CD14-positive monocyte (primary cell): ENCODE data around the gene ZNF780B. TPM values are rescaled to one million over a fixed set of nuclear protein-coding genes. Genes with fewer than 3 reads are reported as not detected.

Source experiments
- DNase-seq, 3 donors: peaks; one replicate each; pipeline ENCODE4 v3.0.0-alpha.2; 2011 to 2022
- H2AFZ ChIP-seq: 2 replicates; pipeline ENCODE4 v1.6.0; 2012; ENCODE audit warnings: mild to moderate bottlenecking, low read depth, low read length, inconsistent platforms; ENCODE audit not compliant: insufficient read depth, poor library complexity, severe bottlenecking
- H3K27ac ChIP-seq, 2 donors: 1 replicate in 1 of 2; 2 replicates in 1 of 2; pipeline ENCODE4 v1.5.1; 2012 to 2013; ENCODE audit warnings: low read length in 2 of 2, control low read depth in 1 of 2, inconsistent platforms in 1 of 2, low read depth in 1 of 2, mild to moderate bottlenecking in 1 of 2
- H3K27me3 ChIP-seq, 2 donors: one replicate each; pipeline versions ENCODE4 v1.6.0 to v1.6.1; 2011 to 2013; ENCODE audit warnings: low read length in 2 of 2; ENCODE audit not compliant: control insufficient read depth in 2 of 2, insufficient read depth in 2 of 2
- H3K36me3 ChIP-seq, 2 donors: replicated peaks in 1 of 2; 1 replicate in 1 of 2; 2 replicates in 1 of 2; pipeline versions ENCODE4 v1.5.1 to v1.6.1; 2012 to 2013; ENCODE audit warnings: low read length in 2 of 2, control low read depth in 1 of 2, inconsistent platforms in 1 of 2, mild to moderate bottlenecking in 1 of 2; ENCODE audit not compliant: insufficient read depth in 2 of 2, control insufficient read depth in 1 of 2
- H3K4me1 ChIP-seq, 2 donors: 1 replicate in 1 of 2; 2 replicates in 1 of 2; pipeline versions ENCODE4 v1.5.1 to v1.6.1; 2012 to 2013; ENCODE audit warnings: low read length in 2 of 2, control low read depth in 1 of 2, inconsistent platforms in 1 of 2, mild to moderate bottlenecking in 1 of 2, moderate library complexity in 1 of 2; ENCODE audit not compliant: insufficient read depth in 2 of 2, control insufficient read depth in 1 of 2
- H3K4me2 ChIP-seq: replicated peaks from 2 replicates; pipeline ENCODE3; 2012; ENCODE audit warnings: low read length, moderate library complexity, mild to moderate bottlenecking; ENCODE audit not compliant: poor library complexity, severe bottlenecking; ENCODE audit errors: extremely low read depth
- H3K4me3 ChIP-seq, 3 experiments: fragments of 200-600 bp in 1 of 3; sonication (generic) in 1 of 3; replicated peaks in 1 of 3; 1 replicate in 2 of 3; 2 replicates in 1 of 3; pipeline ENCODE4 v1.5.1; 2011 to 2013; ENCODE audit warnings: low read length in 3 of 3, mild to moderate bottlenecking in 3 of 3, control low read depth in 2 of 3, low read depth in 2 of 3, inconsistent platforms in 1 of 3, moderate library complexity in 1 of 3
- H3K79me2 ChIP-seq: 2 replicates; pipeline ENCODE4 v1.6.0; 2012; ENCODE audit warnings: mild to moderate bottlenecking, control low read depth, inconsistent platforms, low read length, moderate library complexity; ENCODE audit not compliant: insufficient read depth
- H3K9ac ChIP-seq: 2 replicates; pipeline ENCODE4 v1.6.0; 2017; ENCODE audit warnings: low read length, mild to moderate bottlenecking; ENCODE audit not compliant: insufficient read depth, poor library complexity, severe bottlenecking
- H3K9me3 ChIP-seq, 2 donors: replicated peaks in 1 of 2; 1 replicate in 1 of 2; 2 replicates in 1 of 2; pipeline versions ENCODE4 v1.5.1 to v1.6.1; 2012 to 2013; ENCODE audit warnings: low read length in 2 of 2, control low read depth in 1 of 2; ENCODE audit not compliant: control insufficient read depth in 1 of 2, insufficient read depth in 1 of 2
- H4K20me1 ChIP-seq: 2 replicates; pipeline ENCODE4 v1.6.0; 2012; ENCODE audit warnings: mild to moderate bottlenecking, low read length, control low read depth, moderate library complexity; ENCODE audit not compliant: insufficient read depth
- H3K27ac Mint-ChIP-seq, 7 donors: one replicate each; pipeline ENCODE4 v1.8.0; 2020; ENCODE audit warnings: mild to moderate bottlenecking in 7 of 7, mixed read lengths in 7 of 7, moderate library complexity in 6 of 7, inconsistent platforms in 2 of 7
- H3K27me3 Mint-ChIP-seq, 3 donors: one replicate each; pipeline ENCODE4 v1.8.0; 2021 to 2022; ENCODE audit warnings: low read depth in 3 of 3, mild to moderate bottlenecking in 3 of 3, mixed read lengths in 3 of 3, moderate library complexity in 3 of 3, inconsistent platforms in 1 of 3
- H3K36me3 Mint-ChIP-seq, 2 donors: one replicate each; pipeline ENCODE4 v1.8.0; 2020; ENCODE audit warnings: mixed read lengths in 2 of 2, inconsistent platforms in 1 of 2, mild to moderate bottlenecking in 1 of 2
- H3K4me1 Mint-ChIP-seq: one replicate; pipeline ENCODE4 v1.8.0; 2020; ENCODE audit warnings: mild to moderate bottlenecking, mixed read lengths
- H3K4me3 Mint-ChIP-seq, 2 donors: one replicate each; pipeline ENCODE4 v1.8.0; 2020; ENCODE audit warnings: mild to moderate bottlenecking in 2 of 2, mixed read lengths in 2 of 2, moderate library complexity in 1 of 2
- H3K9me3 Mint-ChIP-seq, 7 donors: one replicate each; pipeline ENCODE4 v1.8.0; 2020 to 2022; ENCODE audit warnings: mixed read lengths in 7 of 7, mild to moderate bottlenecking in 6 of 7, moderate library complexity in 6 of 7, inconsistent platforms in 2 of 7
- WGBS: methylation state at CpG from one replicate; pipeline ENCODE4 v1.1.5; 2013; ENCODE audit warnings: missing lambda C conversion rate; ENCODE audit not compliant: insufficient coverage; 5-methylcytosine and 5-hydroxymethylcytosine counted together
- intact Hi-C, 2 donors: fragments of 100-400 bp; cut with micrococcal nuclease; formaldehyde crosslinking; loops; one replicate each; pipeline versions ENCODE4 v1.15.0 to v1.15.1; 2023
- polyA plus RNA-seq, 3 donors: library from polyadenylated mRNA; depleted of rRNA in 1 of 3; unstranded in 2 of 3; stranded (reverse) in 1 of 3; fragments of 300-500 nt in 2 of 3; fragments of >200 nt in 1 of 3; fragmentation: Illumina TruSeq in 2 of 3; gene quantifications; 1 replicate in 2 of 3; 2 replicates in 1 of 3; pipeline ENCODE4 v1.2.3, GENCODE V29; 2012 to 2021
- TF ChIP-seq, protein P1 (sequence below): fragments of 200-600 bp; IDR thresholded peaks from one replicate; pipeline ENCODE4 v1.8.0; 2022; ENCODE audit warnings: antibody characterized with exemption, mild to moderate bottlenecking

ZNF780B gene
- polyA plus RNA-seq, 3 donors, result 2.0 to 3.3 (median 3.1) TPM

DNA sequence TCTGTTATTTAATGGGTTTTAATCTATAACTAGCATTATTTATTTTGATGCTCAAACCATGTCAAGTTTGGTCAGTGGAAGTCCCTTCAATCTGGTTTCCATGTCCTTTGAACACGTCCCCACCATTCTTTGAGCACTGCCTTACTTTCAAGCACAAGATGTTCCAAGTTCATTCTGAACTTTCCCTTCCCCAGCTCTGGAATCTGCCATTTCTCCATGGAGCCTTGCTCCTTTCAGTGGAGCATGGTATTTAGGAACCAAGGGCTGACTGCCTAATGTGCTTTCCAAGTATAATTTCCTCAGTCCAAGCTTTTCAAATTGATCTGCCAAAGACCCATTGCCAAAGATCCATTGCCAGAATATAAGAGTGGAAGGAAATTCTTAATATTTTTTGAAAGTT lies 60.2 kb downstream of the ZNF780B start:
- Mint-ChIP-seq H3K4me1 (peaks cover 22% of the 10 kb centered on the region), H3K4me3 (no peak overlapping the region), H3K27ac (peak overlapping the region in 1 of 7 donors; percentile 77), H3K36me3 (peaks cover 2 to 4% of the 10 kb centered on the region in 2 donors), H3K27me3 (peaks cover 0 to 3% (median 2%) of the 10 kb centered on the region in 3 donors), H3K9me3 (peaks cover 2 to 13% (median 7%) of the 10 kb centered on the region in 7 donors)
- 100% methylated on average over 1 of the region's 1 CpG for WGBS
- no peak for DNase-seq
- TF ChIP-seq, protein P1, sequence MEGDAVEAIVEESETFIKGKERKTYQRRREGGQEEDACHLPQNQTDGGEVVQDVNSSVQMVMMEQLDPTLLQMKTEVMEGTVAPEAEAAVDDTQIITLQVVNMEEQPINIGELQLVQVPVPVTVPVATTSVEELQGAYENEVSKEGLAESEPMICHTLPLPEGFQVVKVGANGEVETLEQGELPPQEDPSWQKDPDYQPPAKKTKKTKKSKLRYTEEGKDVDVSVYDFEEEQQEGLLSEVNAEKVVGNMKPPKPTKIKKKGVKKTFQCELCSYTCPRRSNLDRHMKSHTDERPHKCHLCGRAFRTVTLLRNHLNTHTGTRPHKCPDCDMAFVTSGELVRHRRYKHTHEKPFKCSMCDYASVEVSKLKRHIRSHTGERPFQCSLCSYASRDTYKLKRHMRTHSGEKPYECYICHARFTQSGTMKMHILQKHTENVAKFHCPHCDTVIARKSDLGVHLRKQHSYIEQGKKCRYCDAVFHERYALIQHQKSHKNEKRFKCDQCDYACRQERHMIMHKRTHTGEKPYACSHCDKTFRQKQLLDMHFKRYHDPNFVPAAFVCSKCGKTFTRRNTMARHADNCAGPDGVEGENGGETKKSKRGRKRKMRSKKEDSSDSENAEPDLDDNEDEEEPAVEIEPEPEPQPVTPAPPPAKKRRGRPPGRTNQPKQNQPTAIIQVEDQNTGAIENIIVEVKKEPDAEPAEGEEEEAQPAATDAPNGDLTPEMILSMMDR, result no peak
- intact Hi-C loops, result no loop called here
- peaks cover 6 to 8% of the 10 kb centered on the region in 2 donors for H3K9me3 ChIP-seq
- H3K27ac ChIP-seq, result no peak overlapping the region
- peak overlapping the region; percentile 76 for H3K4me2 ChIP-seq
- H3K9ac ChIP-seq, result no peak overlapping the region
- H4K20me1 ChIP-seq, result no peaks in the 10 kb centered on the region
- peaks cover 13 to 20% of the 10 kb centered on the region in 2 donors for H3K4me1 ChIP-seq
- H3K36me3 ChIP-seq, result no peaks in the 10 kb centered on the region
- peak overlapping the region; percentile 93 for H2AFZ ChIP-seq
- peak overlapping the region in 1 of 3 experiments; percentile 82 for H3K4me3 ChIP-seq
- H3K27me3 ChIP-seq, result no peaks in the 10 kb centered on the region
- H3K79me2 ChIP-seq, result peaks cover 12% of the 10 kb centered on the region

DNA sequence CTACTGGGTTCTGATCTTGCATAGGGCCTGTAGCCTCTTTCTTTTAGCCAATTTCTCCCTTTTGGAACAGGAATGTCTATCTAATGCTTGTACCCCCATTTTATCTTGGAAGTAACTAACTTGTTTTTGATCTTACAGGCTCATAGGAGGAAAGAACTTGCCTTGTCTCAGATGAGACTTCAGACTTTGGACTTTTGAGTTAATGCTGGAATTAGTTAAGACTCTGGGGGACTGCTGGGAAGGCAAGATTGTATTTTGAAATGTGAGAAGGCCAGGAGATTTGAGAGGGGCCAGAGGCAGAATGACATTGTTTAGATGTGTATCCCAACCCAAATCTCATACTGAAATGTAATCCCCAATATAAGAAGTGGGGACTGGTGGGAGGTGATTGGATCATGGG lies 61.7 kb downstream of the ZNF780B start:
- Histone ChIP-seq H3K9me3 (peaks cover 6 to 8% of the 10 kb centered on the region in 2 donors), H3K4me3 (no peak overlapping the region), H3K36me3 (no peaks in the 10 kb centered on the region), H3K4me2 (no peak overlapping the region), H4K20me1 (no peaks in the 10 kb centered on the region), H3K27me3 (no peaks in the 10 kb centered on the region), H2AFZ (no peak overlapping the region), H3K27ac (no peak overlapping the region), H3K79me2 (peaks cover 12% of the 10 kb centered on the region), H3K9ac (no peak overlapping the region), H3K4me1 (peaks cover 13 to 20% of the 10 kb centered on the region in 2 donors)
- H3K9me3 Mint-ChIP-seq, result peaks cover 2 to 13% (median 7%) of the 10 kb centered on the region in 7 donors
- intact Hi-C loops, result no loop called here
- H3K27ac Mint-ChIP-seq, result no peak overlapping the region
- no peaks in the 10 kb centered on the region for H3K36me3 Mint-ChIP-seq
- no peak overlapping the region for H3K4me3 Mint-ChIP-seq
- peaks cover 22% of the 10 kb centered on the region for H3K4me1 Mint-ChIP-seq
- DNase-seq, result no peak
- H3K27me3 Mint-ChIP-seq, result peaks cover 0 to 3% (median 2%) of the 10 kb centered on the region in 3 donors
- TF ChIP-seq, protein P1, result no peak
